HG03175 (cell line): ENCODE data around the gene SPATA13.

Source experiments
- ATAC-seq: cut with Tn5 transposase; IDR thresholded peaks from one replicate; pipeline ENCODE4 v1.9.1; 2021; ENCODE audit warnings: mild to moderate bottlenecking, moderate library complexity; ENCODE audit not compliant: unreplicated experiment

The SPATA13 gene

GRCh38 chr13:24275041-24275440, 114.5 kb downstream of the SPATA13 start:
- ATAC-seq = no peak

GRCh38 chr13:24276306-24276705, 115.8 kb downstream of the SPATA13 start:
- ATAC-seq = peak; percentile 31

- ATAC-seq = no peak
Observed at GRCh38 chr13:24276861-24277260, 116.3 kb downstream of the SPATA13 start.

- no peak for ATAC-seq
Observed at GRCh38 chr13:24277761-24278160, 117.2 kb downstream of the SPATA13 start.

- ATAC-seq = no peak
Observed at GRCh38 chr13:24279327-24280110, 119.0 kb downstream of the SPATA13 start.

- peak; percentile 74 for ATAC-seq
Observed at GRCh38 chr13:24280720-24281119, 120.2 kb downstream of the SPATA13 start.

GRCh38 chr13:24281188-24282008, 120.9 kb downstream of the SPATA13 start:
- no peak for ATAC-seq

- no peak for ATAC-seq
Observed at GRCh38 chr13:24282256-24282655, 121.7 kb downstream of the SPATA13 start.

GRCh38 chr13:24284889-24285565, 124.5 kb downstream of the SPATA13 start:
- ATAC-seq = no peak

- no peak for ATAC-seq
Observed at GRCh38 chr13:24286624-24287023, 126.1 kb downstream of the SPATA13 start.

GRCh38 chr13:24287748-24288287, 127.3 kb downstream of the SPATA13 start:
- no peak for ATAC-seq

- ATAC-seq = no peak
Observed at GRCh38 chr13:24288870-24289269, 128.3 kb downstream of the SPATA13 start.

GRCh38 chr13:24290280-24290932, 129.9 kb downstream of the SPATA13 start:
- ATAC-seq = no peak

GRCh38 chr13:24292481-24292880, 132.0 kb downstream of the SPATA13 start:
- ATAC-seq = no peak

GRCh38 chr13:24293746-24294145, 133.2 kb downstream of the SPATA13 start:
- no peak for ATAC-seq

- ATAC-seq = no peak
Observed at GRCh38 chr13:24299488-24300114, 139.1 kb downstream of the SPATA13 start.

- ATAC-seq = no peak
Observed at GRCh38 chr13:24301434-24301833, 140.9 kb downstream of the SPATA13 start.

GRCh38 chr13:24301911-24302310, 141.4 kb downstream of the SPATA13 start:
- ATAC-seq = no peak

GRCh38 chr13:24304620-24305019, 144.1 kb downstream of the SPATA13 start:
- ATAC-seq = no peak

GRCh38 chr13:24306632-24307031, 146.1 kb downstream of the SPATA13 start:
- no peak for ATAC-seq
